Esophagus squamous epithelium (tissue), 5 donors: ENCODE data around the gene SSH3. TPM values are rescaled to one million over a fixed set of nuclear protein-coding genes. Genes with fewer than 3 reads are reported as not detected.

Source experiments
- DNase-seq: peaks from one replicate; lab custom pipeline; 2025; lab: John Stamatoyannopoulos, UW
- H3K27ac ChIP-seq, 4 donors: fragments of 200-600 bp; sonication (generic); one replicate each; pipeline ENCODE4 v1.5.1; 2016 to 2019; ENCODE audit warnings: mild to moderate bottlenecking in 1 of 4
- H3K27me3 ChIP-seq, 4 donors: fragments of 200-600 bp; sonication (generic); 1 replicate in 3 of 4; 2 replicates in 1 of 4; pipeline versions ENCODE4 v1.5.1 to v1.6.0; 2017 to 2021; ENCODE audit warnings: antibody characterized with exemption in 1 of 4
- H3K36me3 ChIP-seq, 3 donors: fragments of 200-600 bp; sonication (generic); one replicate each; pipeline ENCODE4 v1.5.1; 2016 to 2019
- H3K4me1 ChIP-seq, 3 donors: fragments of 200-600 bp; sonication (generic); one replicate each; pipeline ENCODE4 v1.5.1; 2017 to 2019
- H3K4me3 ChIP-seq, 4 donors: fragments of 200-600 bp; sonication (generic); 1 replicate in 3 of 4; 2 replicates in 1 of 4; pipeline ENCODE4 v1.5.1; 2016 to 2019; ENCODE audit warnings: mild to moderate bottlenecking in 2 of 4, moderate library complexity in 1 of 4
- H3K9me3 ChIP-seq, 3 donors: fragments of 200-600 bp; sonication (generic); one replicate each; pipeline ENCODE4 v1.5.1; 2016 to 2019
- POLR2A ChIP-seq, 4 donors: fragments of 450-650 bp; IDR thresholded peaks; one replicate each; pipeline ENCODE4 v1.6.1; 2017; ENCODE audit warnings: antibody characterized with exemption in 4 of 4, mild to moderate bottlenecking in 4 of 4, moderate library complexity in 3 of 4
- WGBS, 2 donors: methylation state at CpG; one replicate each; pipeline ENCODE4 v1.1.5; 2018; 5-methylcytosine and 5-hydroxymethylcytosine counted together
- intact Hi-C: fragments of 100-400 bp; cut with DNase I; formaldehyde crosslinking; loops from one replicate; pipeline ENCODE4 v1.15.0; 2022
- total RNA-seq, 4 donors: library from RNA; depleted of rRNA; stranded (reverse); fragments of >200 nt; gene quantifications; one replicate each; pipeline ENCODE4 v1.1.0, GENCODE V29; 2016
- TF ChIP-seq, protein P1 (sequence below), 6 experiments: fragments of 450-650 bp in 4 of 6; fragments of 200-600 bp in 2 of 6; sonication (generic) in 2 of 6; IDR thresholded peaks; one replicate each; pipeline ENCODE4 v1.5.1; 2016 to 2019; ENCODE audit warnings: antibody characterized with exemption in 6 of 6, mild to moderate bottlenecking in 4 of 6, moderate library complexity in 4 of 6
- donor health status: DM: yes; HTN: yes; CAD: no.

Gene SSH3
- total RNA-seq, 4 donors from 2014 or later: 51.4 to 78.4 (median 64.8) TPM

DNA sequence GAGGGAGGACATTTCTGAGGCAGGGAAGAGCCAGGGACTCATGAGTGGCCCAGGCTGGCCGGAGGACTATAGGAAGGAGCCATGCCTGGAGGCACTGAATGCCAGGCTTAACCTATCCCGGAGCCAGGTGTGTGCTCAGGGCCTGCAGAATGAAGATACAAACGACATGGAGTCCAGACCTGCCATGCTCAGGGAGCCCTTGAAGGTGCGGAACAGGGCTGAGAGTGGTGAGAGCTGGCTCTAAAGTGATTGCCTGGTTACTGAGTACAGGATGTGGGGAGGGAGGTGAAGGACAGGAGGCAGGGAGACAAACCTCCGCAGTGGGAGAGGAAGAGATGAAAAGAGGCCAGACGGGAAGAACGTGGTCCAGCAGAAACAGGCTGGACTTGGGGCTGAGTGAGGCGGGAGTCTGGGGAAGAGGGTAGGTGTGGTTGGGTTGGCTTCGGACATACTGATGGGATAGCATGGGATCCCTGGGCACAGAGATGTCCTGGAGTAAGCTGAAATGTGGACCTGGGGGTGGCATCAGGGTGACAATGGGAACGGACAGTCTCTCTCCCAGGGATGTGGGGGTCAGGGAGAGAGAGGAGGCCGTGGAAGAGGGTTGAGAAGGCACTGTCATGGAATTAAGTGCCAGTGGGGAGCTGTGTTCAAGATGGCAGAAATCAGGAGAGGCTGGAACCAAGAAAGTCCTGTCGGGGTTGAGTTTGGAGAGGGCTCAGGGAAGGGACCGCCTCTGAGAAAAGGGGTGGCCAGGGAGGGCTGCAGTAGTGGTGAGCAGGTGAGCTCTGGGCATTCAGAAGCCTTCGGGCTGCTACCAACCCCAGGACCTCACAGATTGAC, 15.8 kb upstream of the SSH3 start:
- Histone ChIP-seq H3K9me3 (no peaks in the 10 kb centered on the region), H3K4me3 (peak overlapping the region in 3 of 4 donors; percentile 73 to 80 (median 73)), H3K27ac (peak overlapping the region; percentile 88 to 98 (median 95)), H3K36me3 (peaks cover 30 to 72% (median 48%) of the 10 kb centered on the region in 3 donors), H3K27me3 (no peaks in the 10 kb centered on the region), H3K4me1 (peaks cover 44 to 82% (median 51%) of the 10 kb centered on the region in 3 donors)
- WGBS, 2 donors: 65 to 67% methylated on average over 13 to 14 of the region's 14 CpGs
- intact Hi-C loops: no loop called here
- DNase-seq: no peak
- TF ChIP-seq POLR2A (IDR thresholded peaks at IDR 0.05): no peak
- TF ChIP-seq, protein P1, sequence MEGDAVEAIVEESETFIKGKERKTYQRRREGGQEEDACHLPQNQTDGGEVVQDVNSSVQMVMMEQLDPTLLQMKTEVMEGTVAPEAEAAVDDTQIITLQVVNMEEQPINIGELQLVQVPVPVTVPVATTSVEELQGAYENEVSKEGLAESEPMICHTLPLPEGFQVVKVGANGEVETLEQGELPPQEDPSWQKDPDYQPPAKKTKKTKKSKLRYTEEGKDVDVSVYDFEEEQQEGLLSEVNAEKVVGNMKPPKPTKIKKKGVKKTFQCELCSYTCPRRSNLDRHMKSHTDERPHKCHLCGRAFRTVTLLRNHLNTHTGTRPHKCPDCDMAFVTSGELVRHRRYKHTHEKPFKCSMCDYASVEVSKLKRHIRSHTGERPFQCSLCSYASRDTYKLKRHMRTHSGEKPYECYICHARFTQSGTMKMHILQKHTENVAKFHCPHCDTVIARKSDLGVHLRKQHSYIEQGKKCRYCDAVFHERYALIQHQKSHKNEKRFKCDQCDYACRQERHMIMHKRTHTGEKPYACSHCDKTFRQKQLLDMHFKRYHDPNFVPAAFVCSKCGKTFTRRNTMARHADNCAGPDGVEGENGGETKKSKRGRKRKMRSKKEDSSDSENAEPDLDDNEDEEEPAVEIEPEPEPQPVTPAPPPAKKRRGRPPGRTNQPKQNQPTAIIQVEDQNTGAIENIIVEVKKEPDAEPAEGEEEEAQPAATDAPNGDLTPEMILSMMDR (IDR thresholded peaks at IDR 0.05): no peak

- intact Hi-C loops: no loop called here
- Histone ChIP-seq H3K36me3 (peaks cover 30 to 68% (median 42%) of the 10 kb centered on the region in 3 donors), H3K27me3 (no peaks in the 10 kb centered on the region), H3K4me1 (peaks cover 47 to 82% (median 57%) of the 10 kb centered on the region in 3 donors), H3K9me3 (no peaks in the 10 kb centered on the region), H3K27ac (peak overlapping the region; percentile 88 to 98 (median 95)), H3K4me3 (peak overlapping the region; percentile 48 to 80 (median 73))
- no peak for DNase-seq
- 20 to 33% methylated on average over 1 of the region's 4 CpGs for WGBS, 2 donors
- TF ChIP-seq POLR2A (IDR thresholded peaks at IDR 0.05): no peak
- TF ChIP-seq, protein P1 (IDR thresholded peaks at IDR 0.05): no peak
These were observed 15.2 kb upstream of the SSH3 start for GRCh38 chr11:67288198-67288451.

- TF ChIP-seq POLR2A (IDR thresholded peaks at IDR 0.05): peak in 2 of 4 donors; percentile 60 to 75
- TF ChIP-seq, protein P1 (IDR thresholded peaks at IDR 0.05): peak in 5 of 6 experiments; percentile 49 to 70 (median 62)
These were observed 14.7 kb upstream of the SSH3 start for GRCh38 chr11:67288452-67289225.

GRCh38 chr11:67289226-67289650, 14.1 kb upstream of the SSH3 start, which contains the start of gene ANKRD13D:
Gene ANKRD13D (plus strand): TSS chr11:67289303. CDS start chr11:67289461, 158 bp downstream.
- H3K4me1 ChIP-seq: peaks cover 47 to 82% (median 62%) of the 10 kb centered on the region in 3 donors
- no CpG with 5 or more reads among the region's 56 CpGs for WGBS, 2 donors
- no peaks in the 10 kb centered on the region for H3K27me3 ChIP-seq
- DNase-seq: no peak
- intact Hi-C loops: no loop called here
- H3K27ac ChIP-seq: peak within 1 kb of the TSS; percentile 88 to 98 (median 95)
- TF ChIP-seq, protein P1 (IDR thresholded peaks at IDR 0.05): no peak
- TF ChIP-seq POLR2A (IDR thresholded peaks at IDR 0.05): no peak
- peaks cover 23 to 64% (median 31%) of the 10 kb centered on the region in 3 donors for H3K36me3 ChIP-seq
- peak within 1 kb of the TSS; percentile 48 to 80 (median 73) for H3K4me3 ChIP-seq
- H3K9me3 ChIP-seq: no peaks in the 10 kb centered on the region

More at GRCh38 chr11:67288452-67289225, 14.7 kb upstream of the SSH3 start:
- peak overlapping the region; percentile 88 to 98 (median 95) for H3K27ac ChIP-seq
- peak; percentile 50 for DNase-seq
- no peaks in the 10 kb centered on the region for H3K27me3 ChIP-seq
- H3K4me3 ChIP-seq: peak overlapping the region; percentile 48 to 80 (median 73)
- 0% methylated on average over 4 to 10 of the region's 87 CpGs for WGBS, 2 donors
- H3K36me3 ChIP-seq: peaks cover 29 to 64% (median 37%) of the 10 kb centered on the region in 3 donors
- H3K9me3 ChIP-seq: no peaks in the 10 kb centered on the region
- intact Hi-C loops: no loop called here
- peaks cover 47 to 82% (median 62%) of the 10 kb centered on the region in 3 donors for H3K4me1 ChIP-seq
